T-helper 1 cell treated with Interleukin-12 subunit alpha and Interleukin-12 subunit beta and Interleukin-4 antibody, amounts not matched to agents 30 ng/mL and 1 ng/mL, for 36 hours (primary cell): ENCODE data around the gene CCDC141. TPM values are rescaled to one million over a fixed set of nuclear protein-coding genes. Genes with fewer than 3 reads are reported as not detected.

ENCODE experiments used
- intact Hi-C: fragments of 100-400 bp; cut with micrococcal nuclease; formaldehyde crosslinking; loops from one replicate; pipeline ENCODE4 v1.15.1; 2024
- total RNA-seq: library from RNA; stranded (reverse); gene quantifications from 2 replicates; pipeline ENCODE4 v1.2.3, GENCODE V29; 2022

Gene CCDC141
- total RNA-seq, 1 donor from 2014 or later = 7.5 TPM

- intact Hi-C loops = loop anchor here (10.0 kb wide), 1 partner anchor 785 kb away; no protein-coding TSS in a partner anchor
These were observed 169.7 kb downstream of the CCDC141 start for GRCh38 chr2:178880257-178880656.

GRCh38 chr2:178877874-178878273 lies 172.1 kb downstream of the CCDC141 start:
- intact Hi-C loops = no loop called here

- intact Hi-C loops = loop anchor here (5.0 kb wide), 3 partner anchors 158 to 762 kb away; partner anchors contain the start of gene RBM45
These were observed 175.3 kb downstream of the CCDC141 start for GRCh38 chr2:178874529-178875240.

DNA sequence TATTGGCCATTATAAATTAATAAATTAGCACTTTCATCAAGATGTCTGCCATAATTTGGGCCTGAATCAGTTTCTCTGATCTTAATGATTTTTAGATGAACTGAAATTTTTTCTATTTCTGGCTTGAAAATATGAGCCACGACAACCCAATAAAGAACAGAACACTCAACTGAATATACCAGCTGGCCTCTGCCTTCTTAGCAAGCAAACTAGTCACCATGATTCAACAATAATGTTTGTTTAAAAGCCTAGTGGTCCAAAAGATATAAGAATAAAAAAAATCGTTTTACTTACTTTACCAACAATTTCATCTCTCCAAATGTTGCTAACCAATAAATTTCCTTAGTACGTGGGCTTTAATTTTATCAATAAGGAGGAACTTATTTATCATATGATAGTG lies 176.0 kb downstream of the CCDC141 start:
- intact Hi-C loops = loop anchor here (1.0 to 5.0 kb wide), 4 partner anchors 113 to 762 kb away; partner anchors contain the start of gene RBM45

GRCh38 chr2:178871536-178871935 lies 178.4 kb downstream of the CCDC141 start:
- intact Hi-C loops = loop anchor here (1.0 to 5.0 kb wide), 4 partner anchors 161 to 759 kb away; partner anchors contain the start of gene RBM45

DNA sequence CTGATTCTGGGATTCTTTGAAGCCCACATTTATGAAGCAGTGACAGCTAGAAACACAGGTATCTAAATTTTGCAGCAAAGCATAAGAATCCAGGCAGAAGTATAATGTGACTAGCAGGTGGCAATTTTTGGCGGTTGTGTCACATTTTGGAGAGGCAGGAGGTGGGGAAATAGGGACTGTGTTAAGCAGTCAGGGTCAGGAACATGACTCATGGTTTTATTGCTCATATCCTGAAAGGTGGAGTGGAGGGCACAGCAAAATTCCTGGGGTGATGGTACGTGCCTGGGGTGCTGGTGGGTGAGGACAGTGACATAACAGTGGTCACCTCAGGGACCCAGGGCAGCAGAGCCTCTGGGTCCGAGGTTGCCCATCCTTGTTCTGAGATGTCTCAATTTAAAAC lies 179.2 kb downstream of the CCDC141 start:
- intact Hi-C loops = loop anchor here (1.0 to 5.0 kb wide), 4 partner anchors 162 to 758 kb away; partner anchors contain the start of gene RBM45

GRCh38 chr2:178865999-178866398 lies 183.9 kb downstream of the CCDC141 start:
- intact Hi-C loops = no loop called here

DNA sequence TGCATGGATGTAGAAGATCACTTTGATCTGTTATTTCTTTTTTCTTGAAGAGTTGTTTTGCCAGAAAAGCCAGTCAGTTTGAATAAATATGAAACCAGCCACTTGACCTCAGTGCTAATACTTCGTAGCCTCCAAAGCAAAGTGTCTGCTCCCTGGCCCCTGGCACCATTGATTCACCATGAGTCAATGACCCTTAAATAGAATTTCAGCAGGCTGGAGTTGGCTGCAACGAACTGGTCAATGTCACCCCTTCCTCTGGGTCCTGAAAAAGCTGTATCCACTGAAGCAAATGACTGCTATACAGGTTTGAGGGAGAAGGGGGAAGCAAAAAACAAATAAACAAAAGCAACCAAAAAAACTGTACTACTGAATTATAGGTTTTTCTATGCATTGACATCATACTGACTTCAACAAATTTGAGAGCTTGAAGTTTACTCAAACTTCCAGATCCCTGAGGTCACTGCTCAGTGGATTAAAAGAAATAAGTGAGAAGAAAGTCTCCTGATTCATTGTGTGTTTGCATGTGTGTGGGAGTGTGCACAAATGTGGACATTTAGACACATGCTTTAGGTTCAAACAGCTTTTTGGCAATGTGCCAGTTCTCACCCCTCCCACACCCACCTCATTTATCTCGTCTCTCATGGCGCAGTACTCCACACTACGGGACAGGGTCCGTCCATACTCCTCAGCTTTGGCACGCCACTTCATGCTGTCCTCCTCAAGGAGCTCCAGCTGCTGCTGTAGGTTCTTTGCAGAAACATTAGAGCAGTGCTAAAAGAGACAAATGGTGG lies 184.6 kb downstream of the CCDC141 start:
- intact Hi-C loops = no loop called here

DNA sequence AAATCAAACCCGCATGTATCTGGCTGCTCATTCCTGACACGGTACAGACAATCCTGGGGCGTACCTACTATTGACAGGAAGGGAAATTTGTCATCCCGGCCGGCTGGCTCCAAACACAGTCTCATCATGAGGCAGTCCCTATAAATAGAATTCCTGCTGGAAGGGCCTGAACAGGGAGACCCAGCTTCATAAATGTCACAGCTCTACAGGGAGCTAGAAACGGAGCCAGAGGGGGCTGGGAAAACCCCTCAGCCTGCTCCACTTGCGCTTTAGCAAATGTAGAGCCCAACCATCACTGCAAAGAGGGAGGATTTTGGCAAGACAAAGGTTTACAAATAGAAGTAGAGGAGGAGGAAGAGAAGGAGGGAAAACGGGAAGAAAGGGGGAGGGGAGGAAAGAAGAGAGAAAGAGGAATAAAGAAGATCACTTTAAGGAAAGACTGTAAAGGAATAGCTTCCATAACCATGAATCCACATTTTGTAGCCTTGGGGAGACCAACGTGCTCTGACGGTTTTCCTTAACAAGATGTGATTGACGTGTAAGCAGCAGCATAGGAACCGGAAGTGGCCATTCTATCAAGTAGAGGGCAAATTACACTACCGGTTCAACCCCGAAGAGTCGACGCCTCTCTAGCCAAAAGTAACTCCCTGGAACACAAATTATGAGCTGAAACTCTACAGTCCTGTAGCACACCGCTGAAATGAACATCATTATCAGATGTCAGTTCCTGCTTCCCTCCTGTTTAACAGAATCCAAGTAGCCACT lies 185.9 kb downstream of the CCDC141 start:
- intact Hi-C loops = no loop called here

DNA sequence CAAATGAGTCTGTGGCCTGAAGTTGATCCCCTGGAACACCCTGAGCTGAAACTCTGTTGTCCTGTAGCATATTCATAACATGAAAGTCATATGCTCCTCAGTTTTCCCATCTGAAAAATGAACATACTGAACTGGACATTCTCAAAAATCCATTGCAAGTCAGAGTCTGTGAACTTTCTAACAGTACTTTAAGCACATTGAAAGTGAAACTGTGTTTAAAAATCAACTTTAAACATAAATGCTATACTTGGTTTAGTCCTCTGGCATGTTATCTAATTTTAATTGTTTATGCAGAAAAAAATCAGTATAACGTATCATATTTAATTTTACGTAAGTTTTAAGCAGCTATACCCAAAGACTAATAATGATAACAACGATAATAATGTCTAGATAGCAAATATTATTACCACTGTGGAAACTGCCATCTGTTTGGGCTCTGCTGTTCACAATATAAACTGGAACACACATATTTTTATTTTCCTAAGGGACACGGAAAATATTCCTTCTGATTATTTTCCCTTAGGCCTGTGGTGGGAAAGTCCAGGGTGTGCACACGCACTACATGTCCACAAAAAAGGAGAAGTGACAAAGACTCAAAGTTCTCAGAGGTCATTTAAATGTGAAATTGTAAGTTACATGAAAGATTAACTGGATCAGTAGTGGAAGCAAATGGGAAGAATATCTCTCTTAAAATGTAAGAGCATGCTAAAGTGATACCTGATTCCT lies 186.6 kb downstream of the CCDC141 start:
- intact Hi-C loops = no loop called here

DNA sequence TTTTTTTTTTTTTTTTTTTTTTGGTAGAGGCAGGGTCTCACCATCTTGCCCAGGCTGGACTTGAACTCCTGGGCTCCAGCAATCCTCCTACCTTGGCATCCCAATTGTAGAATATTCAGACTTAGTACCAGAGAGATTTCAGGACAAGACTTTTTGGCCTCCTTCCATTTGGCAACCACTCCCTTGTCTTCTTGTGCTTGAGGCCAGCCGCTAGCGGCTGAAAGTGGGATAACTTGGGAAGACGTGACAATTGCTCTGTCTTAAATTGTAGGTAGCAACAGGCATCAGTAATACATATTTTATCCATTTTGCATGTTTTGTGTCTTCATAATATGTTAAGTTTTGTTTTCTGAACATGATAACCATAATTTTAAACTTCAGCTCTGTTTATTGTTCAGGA lies 189.4 kb downstream of the CCDC141 start:
- intact Hi-C loops = no loop called here

- intact Hi-C loops = no loop called here
These were observed 190.2 kb downstream of the CCDC141 start for GRCh38 chr2:178859730-178860129.

DNA sequence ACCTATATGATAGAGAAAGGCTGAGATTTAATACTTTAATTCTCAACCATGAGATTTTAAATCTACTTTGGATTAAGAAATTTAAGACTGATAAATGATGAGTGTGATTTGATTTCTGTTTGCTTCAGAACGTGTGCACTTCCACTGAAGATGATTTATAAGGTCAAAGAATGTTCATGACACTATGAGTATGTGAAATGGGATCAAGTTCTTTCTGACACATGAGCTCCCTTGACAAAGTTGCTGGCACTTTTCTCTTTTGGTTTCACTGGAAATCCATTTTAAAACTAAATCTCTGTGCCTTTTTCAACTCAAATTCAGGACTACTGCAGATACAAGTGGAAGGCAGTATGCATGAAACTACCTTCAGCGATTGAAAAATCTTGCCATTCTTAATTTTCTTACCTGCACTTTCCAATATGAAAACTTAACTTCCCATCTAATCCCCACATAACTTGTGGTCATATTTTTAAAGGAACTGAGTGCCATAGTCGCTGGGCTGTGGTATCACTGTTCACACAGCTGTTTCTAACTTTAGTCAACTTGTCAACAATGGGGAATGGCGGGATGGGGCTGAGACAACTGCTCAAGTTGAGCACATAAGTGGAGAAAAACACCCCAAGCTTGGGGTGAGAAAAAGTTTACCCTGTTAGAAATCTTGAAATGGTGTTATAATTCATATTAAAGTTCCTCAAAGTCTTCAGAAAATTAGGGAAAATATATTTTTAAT lies 190.9 kb downstream of the CCDC141 start:
- intact Hi-C loops = no loop called here

DNA sequence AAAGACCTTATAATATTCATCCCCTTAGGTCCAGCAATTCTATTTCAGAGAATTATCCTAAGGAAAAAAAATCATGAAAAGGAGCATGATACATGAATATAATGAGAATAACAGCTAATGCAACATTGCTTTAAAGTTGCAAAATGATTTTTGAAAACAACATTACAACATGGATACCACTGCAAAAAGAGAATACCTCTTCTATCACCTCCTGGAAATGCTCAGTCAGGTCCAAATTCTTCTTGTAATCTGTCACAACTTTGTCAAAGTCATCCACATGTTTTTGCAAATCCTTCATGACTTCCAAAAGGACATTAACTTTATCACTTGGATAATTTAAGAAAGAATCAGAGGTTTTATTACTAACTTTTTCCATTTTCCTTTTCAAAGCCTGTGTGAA lies 194.8 kb downstream of the CCDC141 start:
- intact Hi-C loops = no loop called here

DNA sequence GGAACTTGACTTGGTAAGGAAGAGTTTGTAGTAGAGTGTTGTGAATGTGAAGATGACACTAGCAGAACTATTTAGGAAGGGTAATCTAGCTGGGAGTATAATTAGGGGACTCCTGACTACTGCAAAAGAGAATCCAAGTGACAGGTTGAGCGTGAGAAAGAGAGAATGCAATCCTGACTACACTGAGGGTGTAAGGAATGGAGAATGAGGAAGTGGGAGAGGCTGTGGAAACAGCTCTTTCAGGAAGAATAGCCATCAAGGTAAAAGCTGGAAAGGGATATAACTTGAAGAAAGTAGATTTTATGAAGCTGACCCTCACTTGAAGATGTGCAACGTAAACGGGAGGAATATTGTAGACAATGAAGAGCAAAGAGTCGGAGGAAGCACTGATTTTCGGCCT lies 201.6 kb downstream of the CCDC141 start:
- intact Hi-C loops = no loop called here

GRCh38 chr2:178846458-178846802 lies 203.5 kb downstream of the CCDC141 start:
- intact Hi-C loops = no loop called here

DNA sequence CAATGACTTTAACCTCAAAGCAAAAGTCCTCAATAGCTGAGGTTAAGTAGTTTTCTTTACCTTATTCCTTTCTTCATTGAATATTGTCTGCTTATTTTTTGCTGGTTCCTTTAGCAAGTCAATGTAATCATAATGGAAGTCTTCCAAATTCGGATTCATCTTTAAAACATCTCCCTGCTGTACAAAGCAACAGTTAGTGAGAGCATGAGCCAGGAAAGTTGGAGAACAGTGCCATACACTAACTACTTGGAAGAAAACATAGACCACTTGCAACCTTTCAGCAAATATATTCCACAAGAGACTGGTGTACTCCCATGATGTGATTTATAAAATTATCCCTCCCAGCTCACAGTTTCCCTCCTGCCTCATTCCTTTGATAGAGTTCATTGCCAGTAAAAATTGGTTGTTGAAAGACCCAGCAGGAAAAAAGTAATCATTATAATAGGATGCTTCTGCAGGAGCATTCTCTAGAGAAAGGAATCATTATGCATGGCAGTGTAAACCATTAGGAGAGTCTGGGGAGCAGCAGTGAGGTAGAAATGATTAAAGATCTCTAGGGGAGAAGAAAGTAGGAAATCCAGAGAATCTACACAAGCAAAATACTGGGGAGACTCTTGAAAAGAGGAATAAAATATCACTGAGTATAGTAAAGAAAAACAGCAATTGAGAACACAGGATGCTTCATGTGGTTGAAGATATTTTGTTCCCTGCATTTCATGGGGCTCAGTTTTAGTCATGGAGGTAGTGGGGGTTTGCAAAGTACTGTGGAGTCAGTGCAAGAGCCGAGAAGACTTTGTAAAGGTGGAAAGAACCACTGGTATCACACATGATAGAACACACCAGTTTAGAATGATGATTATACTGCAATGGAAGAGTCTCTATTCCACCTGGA lies 204.1 kb downstream of the CCDC141 start:
- intact Hi-C loops = no loop called here

GRCh38 chr2:178844701-178845100 lies 205.2 kb downstream of the CCDC141 start:
- intact Hi-C loops = no loop called here

- intact Hi-C loops = no loop called here
These were observed 205.7 kb downstream of the CCDC141 start for GRCh38 chr2:178844269-178844668.
